Small intestine (tissue), 7 donors: ENCODE measurements around the gene IRS1. TPM values are rescaled to one million over a fixed set of nuclear protein-coding genes. Genes with fewer than 3 reads are reported as not detected.

Source experiments
- DNase-seq, 2 donors: peaks; one replicate each; pipeline versions ENCODE4 v3.0.0 to v3.0.0-alpha.2; 2013
- FAIRE-seq: peaks from 2 replicates; lab custom pipeline; 2012; peaks lifted over from hg19 to GRCh38; lab: Jason Lieb, UNC
- H3K27ac ChIP-seq, 3 donors: one replicate each; pipeline ENCODE4 v1.5.1; 2013; ENCODE audit warnings: low read length in 2 of 3, mild to moderate bottlenecking in 2 of 3, control low read depth in 1 of 3, inconsistent platforms in 1 of 3, low read depth in 1 of 3, moderate library complexity in 1 of 3
- H3K27me3 ChIP-seq, 3 donors: one replicate each; pipeline ENCODE4 v1.6.1; 2013; ENCODE audit warnings: low read length in 3 of 3, inconsistent platforms in 1 of 3; ENCODE audit not compliant: control insufficient read depth in 3 of 3, insufficient read depth in 3 of 3
- H3K36me3 ChIP-seq, 3 donors: one replicate each; pipeline ENCODE4 v1.6.1; 2013; ENCODE audit warnings: low read length in 3 of 3, inconsistent platforms in 1 of 3, low read depth in 1 of 3, mild to moderate bottlenecking in 1 of 3, moderate library complexity in 1 of 3; ENCODE audit not compliant: control insufficient read depth in 3 of 3, insufficient read depth in 2 of 3
- H3K4me1 ChIP-seq, 3 donors: one replicate each; pipeline ENCODE4 v1.6.1; 2013; ENCODE audit warnings: low read length in 2 of 3, inconsistent platforms in 1 of 3, low read depth in 1 of 3, mild to moderate bottlenecking in 1 of 3, moderate library complexity in 1 of 3; ENCODE audit not compliant: control insufficient read depth in 3 of 3, insufficient read depth in 2 of 3
- H3K4me3 ChIP-seq, 3 donors: one replicate each; pipeline ENCODE4 v1.5.1; 2013; ENCODE audit warnings: low read length in 3 of 3, control low read depth in 1 of 3, inconsistent platforms in 1 of 3, low read depth in 1 of 3, mild to moderate bottlenecking in 1 of 3, moderate library complexity in 1 of 3
- H3K9me3 ChIP-seq, 2 donors: one replicate each; pipeline ENCODE4 v1.6.1; 2013; ENCODE audit warnings: low read depth in 1 of 2, low read length in 1 of 2; ENCODE audit not compliant: control insufficient read depth in 2 of 2, insufficient read depth in 1 of 2
- WGBS, 3 donors: extraction: QIAGEN DNeasy Blood & Tissue Kit; methylation state at CpG; one replicate each; pipeline ENCODE4 v1.1.7; 2013; 5-methylcytosine and 5-hydroxymethylcytosine counted together
- polyA plus RNA-seq, 4 donors: library from polyadenylated mRNA; stranded (reverse) in 3 of 4; unstranded in 1 of 4; fragments of 200-250 nt in 3 of 4; fragments of 120-200 nt in 1 of 4; gene quantifications; one replicate each; pipeline versions ENCODE4 v1.2.1 to v1.2.3, GENCODE V29; 2013
- donor health status: healthy with polysubstance abuse.
- donor health status: control.
- donor health status: control.
- donor health status: Bipolar disorder and iron deficiency.
- donor health status: healthy.

IRS1 gene
- polyA plus RNA-seq, 4 donors: 1.6 to 23.1 (median 5.2) TPM

DNA sequence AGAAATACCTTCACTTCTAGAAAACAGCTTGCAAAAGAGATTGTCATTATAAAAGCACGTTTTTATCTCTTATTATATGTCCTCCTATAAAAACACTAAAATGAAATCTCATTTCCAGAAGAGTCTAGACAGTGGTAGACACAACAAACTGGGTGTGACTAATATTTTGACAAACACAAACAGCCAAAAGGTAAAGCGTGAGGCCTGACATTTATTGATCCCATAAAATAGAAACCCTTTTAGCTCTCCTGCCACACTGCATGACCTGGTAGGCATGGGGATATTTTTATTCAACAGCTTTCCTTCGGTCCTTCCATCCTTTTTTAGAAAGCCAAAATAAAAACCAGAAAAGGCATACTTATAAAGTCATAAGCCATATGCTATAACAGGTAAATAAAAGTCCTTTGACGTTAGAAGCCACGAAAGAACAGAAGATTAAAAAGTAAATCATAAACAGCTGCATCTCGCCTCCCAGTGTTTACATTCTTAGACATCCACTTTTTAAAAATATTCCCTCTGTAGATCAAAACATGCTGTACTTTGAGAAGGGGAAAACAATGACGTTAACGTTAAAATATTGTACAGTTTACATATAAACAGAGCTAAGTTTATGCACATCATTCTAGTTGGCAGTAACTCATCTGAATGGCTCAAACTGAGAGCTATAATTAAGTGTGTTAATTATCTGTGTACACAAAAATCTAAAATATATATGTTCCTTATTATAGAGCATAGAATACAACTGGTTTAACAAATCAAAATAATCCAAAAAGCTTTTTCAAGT lies 44.6 kb downstream of the IRS1 start:
- FAIRE-seq: no peak

DNA sequence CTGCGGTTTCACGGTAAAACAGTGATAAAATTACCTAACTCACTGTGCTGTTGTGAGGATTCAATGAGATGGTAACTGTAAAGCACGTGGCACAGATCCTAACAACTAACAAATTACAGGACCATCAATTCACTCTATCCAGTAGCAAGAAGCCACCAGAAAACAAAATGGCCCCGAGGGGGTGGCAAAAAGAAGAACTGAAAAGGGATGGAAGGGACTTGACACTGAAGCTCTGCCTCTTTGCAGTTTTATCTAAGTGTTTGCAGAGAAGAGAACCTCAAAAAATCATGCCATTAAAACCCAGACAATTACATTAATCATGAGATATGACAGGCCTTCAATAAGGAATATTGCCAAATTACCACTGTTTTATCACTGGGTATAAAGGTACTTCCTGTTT lies 46.7 kb downstream of the IRS1 start:
- WGBS, 3 donors: 41 to 75% (median 50%) methylated on average over 4 of the region's 4 CpGs
- no peaks in the 10 kb centered on the region for H3K9me3 ChIP-seq
- no peak overlapping the region for H3K27ac ChIP-seq
- H3K27me3 ChIP-seq: no peaks in the 10 kb centered on the region
- H3K4me1 ChIP-seq: peaks cover 2 to 29% (median 9%) of the 10 kb centered on the region in 3 donors
- no peak overlapping the region for H3K4me3 ChIP-seq
- peaks cover 0 to 6% (median 3%) of the 10 kb centered on the region in 3 donors for H3K36me3 ChIP-seq
- DNase-seq (no peak), FAIRE-seq (no peak)

More for the DNA sequence above, 44.6 kb downstream of the IRS1 start:
- Histone ChIP-seq H3K9me3 (no peaks in the 10 kb centered on the region), H3K4me3 (no peak overlapping the region), H3K4me1 (peaks cover 2 to 33% (median 12%) of the 10 kb centered on the region in 3 donors), H3K27ac (peak overlapping the region in 1 of 3 donors; percentile 51), H3K36me3 (peaks cover 0 to 5% (median 0%) of the 10 kb centered on the region in 3 donors), H3K27me3 (no peaks in the 10 kb centered on the region)
- WGBS, 3 donors: 57 to 68% (median 57%) methylated on average over 8 of the region's 8 CpGs
- DNase-seq: no peak

DNA sequence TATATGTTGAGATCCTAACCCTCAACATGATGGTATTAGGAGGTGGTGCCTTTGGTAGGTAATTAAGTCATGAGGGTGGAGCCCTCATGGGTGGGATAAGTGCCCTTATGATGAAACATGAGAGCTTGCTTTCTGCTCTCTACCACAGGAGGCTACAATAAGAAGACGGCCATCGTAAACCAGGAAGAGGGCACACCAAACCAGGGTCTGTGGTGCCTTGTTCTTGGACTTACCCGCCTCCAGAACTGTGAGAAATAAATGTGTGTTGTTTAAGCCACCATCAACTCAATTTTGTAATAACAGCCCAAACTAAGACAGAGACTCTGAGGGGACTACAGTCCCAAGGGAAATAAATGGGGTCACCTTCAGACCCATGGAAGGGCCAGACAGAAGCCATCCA lies 52.3 kb downstream of the IRS1 start:
- no peak overlapping the region for H3K27ac ChIP-seq
- no peak for DNase-seq
- WGBS, 3 donors: 95 to 100% (median 100%) methylated on average over 3 of the region's 3 CpGs
- H3K36me3 ChIP-seq: peaks cover 1 to 15% (median 7%) of the 10 kb centered on the region in 3 donors
- FAIRE-seq: no peak
- no peaks in the 10 kb centered on the region for H3K27me3 ChIP-seq
- peaks cover 0 to 6% of the 10 kb centered on the region in 2 donors for H3K9me3 ChIP-seq
- H3K4me3 ChIP-seq: no peak overlapping the region
- H3K4me1 ChIP-seq: peaks cover 0 to 5% (median 3%) of the 10 kb centered on the region in 3 donors

DNA sequence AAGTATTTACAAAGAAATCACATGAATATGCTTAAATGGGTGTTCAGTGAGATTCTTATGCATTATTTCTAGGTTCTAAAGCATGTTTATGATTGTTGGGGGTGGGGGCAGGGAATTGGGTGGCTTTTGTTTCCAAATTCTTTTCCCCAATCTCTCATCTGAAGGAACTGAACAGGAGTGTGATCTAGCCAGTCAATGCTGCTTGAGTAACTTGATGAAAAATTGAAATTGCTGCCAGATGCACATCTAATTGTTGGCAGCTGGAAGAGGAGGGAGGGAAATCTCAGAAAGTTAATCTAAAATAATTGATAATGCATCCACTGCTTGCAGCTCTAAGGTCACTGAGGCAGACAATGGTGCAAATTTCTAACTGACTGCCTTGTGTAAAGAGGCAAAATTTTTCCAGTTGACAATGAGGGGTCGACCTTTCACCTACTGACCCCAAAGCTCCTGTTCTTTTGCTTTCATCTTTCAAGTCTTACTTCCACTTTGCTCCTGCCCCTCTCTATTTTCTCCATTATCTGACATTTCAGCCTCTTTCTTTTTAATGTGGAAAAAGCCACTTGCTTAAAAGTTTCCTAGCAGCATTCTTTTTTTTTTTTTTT lies 53.3 kb downstream of the IRS1 start:
- no peak overlapping the region for H3K4me3 ChIP-seq
- 67 to 100% (median 75%) methylated on average over 1 of the region's 1 CpG for whole genome bisulfite sequencing, 3 donors
- peaks cover 0 to 6% (median 6%) of the 10 kb centered on the region in 3 donors for H3K4me1 ChIP-seq
- peaks cover 0 to 6% of the 10 kb centered on the region in 2 donors for H3K9me3 ChIP-seq
- DNase-seq (no peak), FAIRE-seq (no peak)
- H3K27me3 ChIP-seq: no peaks in the 10 kb centered on the region
- H3K27ac ChIP-seq: no peak overlapping the region
- peaks cover 1 to 16% (median 7%) of the 10 kb centered on the region in 3 donors for H3K36me3 ChIP-seq

DNA sequence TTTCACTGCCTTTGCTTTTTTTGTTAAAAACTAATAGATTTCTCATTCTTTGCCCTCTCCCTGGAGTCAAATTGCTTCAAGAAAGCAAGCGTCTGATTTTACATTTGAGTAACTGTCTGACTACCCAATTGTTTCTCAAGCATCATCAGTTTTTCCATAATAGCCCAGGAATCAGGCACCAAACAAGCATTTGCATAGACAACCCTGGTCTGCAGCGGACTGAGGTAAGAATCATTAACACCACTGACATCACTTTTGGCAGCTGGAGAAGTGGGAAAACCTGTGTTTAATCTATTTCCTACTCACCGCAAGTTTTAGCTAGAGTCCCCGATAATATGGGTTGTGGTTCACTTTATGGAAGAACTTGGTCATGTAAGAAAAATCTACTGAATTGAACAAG lies 55.7 kb downstream of the IRS1 start:
- no peak overlapping the region for H3K27ac ChIP-seq
- peaks cover 0 to 6% of the 10 kb centered on the region in 2 donors for H3K9me3 ChIP-seq
- no peak overlapping the region for H3K4me3 ChIP-seq
- WGBS, 3 donors: 85 to 92% (median 88%) methylated on average over 4 of the region's 4 CpGs
- FAIRE-seq: no peak
- H3K27me3 ChIP-seq: no peaks in the 10 kb centered on the region
- peaks cover 1 to 12% (median 4%) of the 10 kb centered on the region in 3 donors for H3K36me3 ChIP-seq
- DNase-seq: no peak
- H3K4me1 ChIP-seq: peaks cover 3 to 24% (median 15%) of the 10 kb centered on the region in 3 donors

DNA sequence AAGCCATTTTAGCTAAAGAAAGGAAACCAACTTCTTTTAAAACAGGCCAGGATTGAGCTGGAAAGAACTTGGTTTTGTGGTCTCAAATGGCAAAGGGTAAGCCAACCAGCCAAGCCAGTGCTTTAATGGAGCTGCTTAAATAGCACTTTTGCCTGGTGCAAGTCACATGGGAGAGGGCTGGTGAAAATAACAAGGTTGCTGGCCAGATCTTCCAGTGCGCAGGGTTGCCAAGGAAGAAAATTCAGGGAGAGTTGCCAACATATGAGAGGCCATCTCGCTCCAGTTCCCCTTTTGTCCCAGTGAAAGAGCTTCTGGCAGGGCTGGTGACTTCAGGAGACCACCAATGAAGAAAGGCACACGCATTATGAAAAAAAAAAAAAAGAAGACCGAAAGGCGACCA lies 57.3 kb downstream of the IRS1 start:
- H3K9me3 ChIP-seq: peaks cover 0 to 2% of the 10 kb centered on the region in 2 donors
- no peak overlapping the region for H3K4me3 ChIP-seq
- WGBS, 3 donors: 67 to 90% (median 82%) methylated on average over 5 of the region's 5 CpGs
- H3K36me3 ChIP-seq: peaks cover 1 to 10% (median 2%) of the 10 kb centered on the region in 3 donors
- DNase-seq (no peak), FAIRE-seq (no peak)
- no peaks in the 10 kb centered on the region for H3K27me3 ChIP-seq
- peaks cover 10 to 39% (median 15%) of the 10 kb centered on the region in 3 donors for H3K4me1 ChIP-seq
- H3K27ac ChIP-seq: peak overlapping the region in 1 of 3 donors; percentile 5

DNA sequence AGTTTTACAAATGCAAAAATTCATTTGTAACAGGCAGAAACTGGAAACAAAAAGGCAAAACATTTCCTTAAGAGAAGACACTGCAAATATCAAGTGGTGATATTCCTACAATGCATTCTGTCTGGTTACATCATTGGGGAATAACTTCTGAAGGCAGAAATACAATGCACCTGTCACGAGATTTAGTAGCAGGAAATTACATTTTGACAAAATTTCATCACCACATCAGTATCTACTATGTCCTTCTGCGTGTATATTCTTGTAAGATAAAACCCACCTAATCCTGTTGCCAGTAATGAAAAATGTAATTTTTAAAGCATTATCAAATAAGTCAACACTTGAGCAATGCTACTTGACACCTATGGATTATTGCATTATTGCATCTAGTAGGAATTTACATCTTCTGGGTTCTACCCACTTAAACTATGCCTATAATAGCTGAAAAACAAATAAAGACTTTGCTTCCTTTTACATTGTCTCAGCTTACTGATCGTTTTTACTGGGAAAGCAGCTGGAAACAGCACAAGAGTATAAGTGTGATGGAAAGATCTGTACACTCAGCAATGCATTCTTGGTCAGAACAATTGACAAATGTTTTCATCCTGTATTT lies 59.5 kb downstream of the IRS1 start:
- Histone ChIP-seq H3K4me1 (peaks cover 10 to 39% (median 15%) of the 10 kb centered on the region in 3 donors), H3K36me3 (peaks cover 0 to 8% (median 0%) of the 10 kb centered on the region in 3 donors), H3K4me3 (no peak overlapping the region), H3K9me3 (no peaks in the 10 kb centered on the region), H3K27ac (peak overlapping the region in 1 of 3 donors; percentile 80), H3K27me3 (no peaks in the 10 kb centered on the region)
- FAIRE-seq (no peak), DNase-seq (peak in 1 of 2 donors; percentile 71)
- 21 to 37% (median 23%) methylated on average over 3 of the region's 3 CpGs for WGBS, 3 donors

DNA sequence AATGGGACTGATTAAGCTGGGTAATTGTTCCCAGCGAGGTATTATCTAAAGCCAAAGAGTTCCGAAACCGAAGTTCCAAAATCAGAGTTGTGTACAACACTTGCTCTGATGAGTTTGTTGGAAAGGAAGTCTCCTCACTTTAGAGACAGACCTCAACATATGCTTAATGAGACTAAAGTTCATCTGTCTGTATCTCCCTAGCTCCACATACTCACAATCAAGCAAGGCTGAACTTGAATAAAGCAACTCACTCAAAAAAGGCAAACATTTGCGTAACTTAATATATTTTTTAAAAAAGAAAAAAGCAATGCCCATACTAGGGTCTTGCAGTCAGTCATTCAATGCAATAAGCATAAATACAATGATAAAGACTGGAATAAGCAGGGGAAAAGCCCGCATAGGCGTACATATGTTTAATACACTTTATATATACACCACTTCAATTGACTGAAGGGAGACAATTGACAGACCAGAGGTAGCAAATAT lies 60.0 kb downstream of the IRS1 start:
- H3K27me3 ChIP-seq: no peaks in the 10 kb centered on the region
- H3K27ac ChIP-seq: peak overlapping the region; percentile 37 to 80 (median 52)
- H3K4me3 ChIP-seq: no peak overlapping the region
- H3K4me1 ChIP-seq: peaks cover 10 to 39% (median 15%) of the 10 kb centered on the region in 3 donors
- no peaks in the 10 kb centered on the region for H3K9me3 ChIP-seq
- peaks cover 0 to 8% (median 0%) of the 10 kb centered on the region in 3 donors for H3K36me3 ChIP-seq
- 48 to 65% (median 61%) methylated on average over 6 of the region's 6 CpGs for WGBS, 3 donors
- no peak for FAIRE-seq
- peak; percentile 55 to 59 for DNase-seq
